Mucosa of stomach (tissue), 1 donor: ENCODE results near the gene FAM83B.
"Not testable (repeated sequence)": the region's sequence is repeated elsewhere in the genome, so short reads cannot be mapped to it uniquely, and the experiment has no call there.

Source experiments
- H3K27me3 ChIP-seq: one replicate; pipeline ENCODE4 v1.7.0; 2013; ENCODE audit warnings: mild to moderate bottlenecking, low read length; ENCODE audit not compliant: control insufficient read depth, insufficient read depth
- H3K36me3 ChIP-seq: one replicate; pipeline ENCODE4 v1.7.0; 2013; ENCODE audit warnings: low read length; ENCODE audit not compliant: control insufficient read depth, insufficient read depth
- H3K4me1 ChIP-seq: one replicate; pipeline ENCODE4 v1.7.0; 2013; ENCODE audit warnings: mild to moderate bottlenecking, low read length; ENCODE audit not compliant: control insufficient read depth, insufficient read depth
- H3K4me3 ChIP-seq: one replicate; pipeline ENCODE4 v1.7.0; 2013; ENCODE audit warnings: low read length
- H3K9ac ChIP-seq: one replicate; pipeline ENCODE4 v1.7.0; 2013; ENCODE audit warnings: mild to moderate bottlenecking, low read length, moderate library complexity
- H3K9me3 ChIP-seq: one replicate; pipeline ENCODE4 v1.7.0; 2013; ENCODE audit warnings: mild to moderate bottlenecking, low read length, moderate library complexity; ENCODE audit not compliant: control insufficient read depth
- donor health status: Pancreatic carcinoma.

Gene FAM83B

DNA sequence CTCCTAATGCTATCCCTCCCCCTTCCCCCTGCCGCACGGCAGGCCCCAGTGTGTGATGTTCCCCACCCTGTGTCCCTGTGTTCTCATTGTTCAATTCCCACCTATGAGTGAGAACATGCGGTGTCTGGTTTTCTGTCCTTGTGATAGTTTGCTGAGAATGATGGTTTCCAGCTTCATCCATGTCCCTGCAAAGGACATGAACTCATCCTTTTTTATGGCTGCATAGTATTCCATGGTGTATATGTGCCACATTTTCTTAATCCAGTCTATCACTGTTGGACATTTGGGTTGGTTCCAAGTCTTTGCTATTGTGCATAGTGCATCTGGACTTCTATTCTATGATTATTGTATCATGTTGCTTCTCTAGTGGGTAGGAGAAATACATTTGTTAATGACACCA is 35.3 kb downstream of the FAM83B start:
- H3K27me3 ChIP-seq, H3K9me3 ChIP-seq: not testable (repeated sequence)

DNA sequence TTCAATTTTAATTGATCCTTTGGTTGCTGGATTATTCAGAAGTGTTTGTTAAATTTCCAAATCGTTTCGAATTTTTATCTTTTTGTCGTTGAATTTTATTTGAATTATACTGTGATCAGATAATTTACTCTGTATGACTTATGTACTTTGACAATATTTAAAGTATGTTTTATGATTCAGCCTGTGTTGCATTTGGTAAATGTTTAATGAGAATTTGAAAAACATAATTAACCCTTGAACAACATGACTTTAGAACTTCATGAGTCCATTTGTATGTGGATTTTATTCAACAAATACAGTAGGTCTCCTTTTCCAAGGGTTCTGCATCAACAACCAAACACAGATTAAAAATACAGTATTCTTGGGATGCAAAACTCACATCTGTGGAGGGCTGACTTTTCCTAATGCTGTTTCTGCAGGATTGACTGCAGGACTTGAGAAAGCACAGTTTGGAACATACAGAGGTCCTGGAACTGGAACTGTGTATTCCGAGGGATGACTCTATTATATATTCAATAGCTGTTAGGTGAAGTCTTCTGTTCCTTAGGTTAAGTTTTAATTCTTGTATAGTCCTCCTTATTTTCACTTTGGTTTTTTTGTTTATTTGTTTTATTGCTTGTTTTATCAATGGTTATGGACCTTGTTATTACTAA is 40.5 kb downstream of the FAM83B start:
- Histone ChIP-seq H3K9ac (no peak overlapping the region), H3K9me3 (no peaks in the 10 kb centered on the region), H3K4me1 (no peaks in the 10 kb centered on the region), H3K4me3 (no peak overlapping the region), H3K36me3 (no peaks in the 10 kb centered on the region), H3K27me3 (no peaks in the 10 kb centered on the region)

More for the DNA sequence above, 35.3 kb downstream of the FAM83B start:
- H3K9ac ChIP-seq, H3K36me3 ChIP-seq, H3K4me3 ChIP-seq: not testable (repeated sequence)
- peaks cover 21% of the 10 kb centered on the region for H3K4me1 ChIP-seq

DNA sequence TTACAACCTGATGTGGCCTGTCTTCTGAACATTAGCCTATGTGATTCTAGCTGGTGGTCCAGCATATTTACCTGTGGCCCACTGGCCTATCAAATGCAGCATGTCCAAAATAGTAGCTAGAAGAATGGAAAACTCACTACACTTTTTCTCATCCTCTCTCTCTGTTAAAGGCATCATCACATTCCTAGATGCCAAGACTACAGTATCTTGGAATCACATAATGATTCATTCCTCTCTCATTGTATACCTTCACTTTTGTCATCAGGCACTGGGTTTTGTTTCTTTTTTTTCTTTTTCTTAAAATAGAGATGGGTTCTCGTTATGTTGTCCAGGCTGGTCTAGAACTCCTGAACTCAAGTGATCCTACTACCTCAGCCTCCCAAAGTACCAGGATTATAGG is 45.0 kb downstream of the FAM83B start:
- Histone ChIP-seq H3K4me1 (no peaks in the 10 kb centered on the region), H3K9ac (no peak overlapping the region), H3K27me3 (no peaks in the 10 kb centered on the region)

DNA sequence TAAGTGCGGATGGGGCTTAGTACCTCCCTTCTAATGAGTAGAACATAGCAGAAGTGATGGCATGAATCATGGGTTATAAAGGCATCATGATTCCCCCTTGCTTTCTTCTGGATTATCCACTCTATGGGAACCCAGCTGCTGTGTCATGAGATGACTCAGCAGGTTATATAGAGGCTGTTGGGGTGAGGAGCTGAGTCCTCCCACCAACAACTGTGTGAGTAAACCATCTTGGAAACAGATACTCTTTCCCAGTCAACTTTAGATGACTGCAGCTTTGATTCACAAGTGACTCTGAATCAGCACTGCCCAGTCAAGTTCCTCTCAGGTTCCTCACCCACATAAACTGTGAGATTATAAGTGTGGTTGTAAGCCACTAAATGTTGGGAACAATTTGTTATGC is 46.3 kb downstream of the FAM83B start:
- Histone ChIP-seq H3K4me3 (no peak overlapping the region), H3K36me3 (no peaks in the 10 kb centered on the region), H3K27me3 (no peaks in the 10 kb centered on the region), H3K9ac (no peak overlapping the region), H3K9me3 (no peaks in the 10 kb centered on the region), H3K4me1 (peaks cover 3% of the 10 kb centered on the region)

More for the DNA sequence above, 45.0 kb downstream of the FAM83B start:
- Histone ChIP-seq H3K36me3 (no peaks in the 10 kb centered on the region), H3K9me3 (no peaks in the 10 kb centered on the region), H3K4me3 (no peak overlapping the region)

DNA sequence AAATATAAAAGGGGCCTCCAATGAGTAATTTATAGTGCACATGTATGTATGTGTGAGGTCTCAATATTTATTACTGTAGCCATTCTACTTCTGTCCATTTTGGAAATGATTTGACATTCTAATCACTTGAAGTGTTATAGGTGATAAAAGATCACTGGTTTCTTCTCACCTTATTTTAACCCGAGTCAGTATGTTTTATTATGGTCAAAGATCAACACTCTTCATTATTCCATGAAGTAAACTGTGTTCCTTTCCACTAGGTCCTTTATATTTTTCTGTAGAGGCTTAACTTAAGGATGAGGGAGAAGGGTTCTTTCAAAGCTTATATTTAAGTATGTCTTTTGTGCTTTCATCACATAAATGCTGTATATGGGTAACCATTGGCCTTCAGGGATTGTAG is 47.2 kb downstream of the FAM83B start:
- H3K4me3 ChIP-seq: no peak overlapping the region
- no peaks in the 10 kb centered on the region for H3K27me3 ChIP-seq
- H3K36me3 ChIP-seq: no peaks in the 10 kb centered on the region
- H3K9me3 ChIP-seq: no peaks in the 10 kb centered on the region
- H3K4me1 ChIP-seq: peaks cover 3% of the 10 kb centered on the region
- H3K9ac ChIP-seq: no peak overlapping the region

DNA sequence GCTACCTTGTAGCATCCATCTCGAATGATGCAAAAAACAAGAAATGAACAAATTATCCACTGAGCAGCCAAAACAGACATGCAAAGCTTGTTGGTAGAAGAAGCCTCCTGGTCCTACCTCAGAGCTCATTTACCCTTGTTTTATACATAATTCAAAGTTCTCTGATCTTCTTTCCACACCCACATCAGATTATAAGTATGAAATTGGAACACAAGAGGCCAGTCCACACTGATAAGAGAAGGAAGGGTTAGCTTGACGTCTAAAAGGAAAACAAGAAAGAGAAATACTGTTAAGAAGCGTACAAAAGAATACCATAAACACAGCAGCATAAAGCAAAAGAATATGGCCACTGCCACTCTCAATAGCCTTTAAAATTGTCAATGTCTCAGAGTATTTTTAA is 49.7 kb downstream of the FAM83B start:
- peaks cover 3% of the 10 kb centered on the region for H3K4me1 ChIP-seq
- no peak overlapping the region for H3K9ac ChIP-seq
- no peaks in the 10 kb centered on the region for H3K36me3 ChIP-seq
- no peaks in the 10 kb centered on the region for H3K27me3 ChIP-seq
- H3K4me3 ChIP-seq: no peak overlapping the region
- H3K9me3 ChIP-seq: no peaks in the 10 kb centered on the region

DNA sequence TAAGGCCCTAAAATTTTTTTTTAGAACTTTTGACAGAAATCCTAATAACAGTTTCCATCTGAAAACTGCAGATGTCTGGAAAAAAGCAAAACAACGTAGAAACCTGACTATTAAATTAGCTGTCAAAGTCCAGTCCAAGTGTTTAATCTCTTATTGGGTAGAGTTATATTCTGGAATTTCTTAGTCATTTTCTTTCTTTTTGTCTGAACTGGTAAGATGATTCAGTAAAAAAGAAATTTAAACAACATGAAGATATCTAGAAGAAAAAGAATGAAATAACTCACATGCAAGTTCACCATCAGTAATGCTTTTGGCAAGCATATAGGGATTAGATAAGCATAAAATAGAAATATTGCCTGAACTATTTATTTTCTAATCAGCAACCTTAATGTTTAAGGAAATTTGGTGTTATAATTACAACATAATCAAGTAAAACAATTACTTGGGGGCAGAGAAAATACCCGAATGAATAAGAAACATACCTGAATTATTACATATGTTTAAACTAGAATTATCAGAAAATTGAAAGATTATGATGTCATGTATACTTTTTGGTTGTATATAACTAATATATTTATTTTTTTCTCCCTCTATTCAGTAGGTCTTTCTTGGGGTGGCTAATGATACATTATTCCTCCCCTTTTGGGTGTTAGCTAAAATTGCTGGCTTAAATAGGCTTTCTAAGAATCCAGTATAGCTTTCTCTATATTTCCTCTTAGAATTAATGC is 51.1 kb downstream of the FAM83B start:
- H3K9ac ChIP-seq: no peak overlapping the region
- H3K4me1 ChIP-seq: peaks cover 3% of the 10 kb centered on the region
- H3K27me3 ChIP-seq: no peaks in the 10 kb centered on the region
- no peaks in the 10 kb centered on the region for H3K9me3 ChIP-seq
- H3K4me3 ChIP-seq: no peak overlapping the region
- no peaks in the 10 kb centered on the region for H3K36me3 ChIP-seq

DNA sequence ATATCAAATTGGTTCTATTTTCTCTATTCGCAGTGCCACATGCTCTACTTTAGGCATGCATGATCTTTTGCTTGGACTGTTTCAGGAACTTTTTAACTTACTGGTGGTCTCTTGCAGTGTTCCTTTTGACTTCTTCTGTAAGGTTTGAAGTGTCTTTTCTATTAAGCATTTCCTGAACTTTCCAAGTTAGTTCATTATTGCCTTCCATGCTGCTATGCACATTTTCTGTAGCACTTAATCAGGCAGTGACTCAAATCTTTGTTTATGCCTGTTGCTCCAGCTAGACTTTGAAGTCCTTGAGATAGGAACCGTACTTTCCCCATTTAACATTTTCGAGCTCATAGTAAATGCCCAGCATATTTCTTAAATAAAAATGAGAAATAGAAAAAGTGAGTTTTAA is 52.2 kb downstream of the FAM83B start:
- Histone ChIP-seq H3K27me3 (no peaks in the 10 kb centered on the region), H3K9ac (no peak overlapping the region), H3K4me3 (no peak overlapping the region), H3K36me3 (no peaks in the 10 kb centered on the region), H3K9me3 (no peaks in the 10 kb centered on the region), H3K4me1 (peaks cover 4% of the 10 kb centered on the region)

DNA sequence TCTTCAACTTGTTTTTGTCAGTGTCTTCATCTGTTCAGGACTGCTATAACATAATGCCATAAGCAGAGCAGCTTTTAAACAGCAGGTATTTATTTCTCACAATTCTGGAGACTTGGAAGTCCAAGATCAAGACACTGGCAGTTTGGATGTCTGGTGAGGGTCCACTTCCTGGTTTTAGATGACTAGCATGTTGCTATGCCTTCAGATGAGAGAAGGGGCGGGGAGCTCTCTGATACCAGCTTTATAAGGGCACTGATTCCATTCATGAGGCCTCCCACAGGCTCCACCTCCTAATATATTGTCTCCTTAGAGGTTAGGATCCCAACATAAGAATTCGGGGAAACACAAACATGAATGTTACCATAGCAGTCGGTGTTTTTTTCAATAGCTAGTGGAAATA is 52.9 kb downstream of the FAM83B start:
- Histone ChIP-seq H3K4me3 (no peak overlapping the region), H3K9ac (no peak overlapping the region), H3K9me3 (no peaks in the 10 kb centered on the region), H3K27me3 (no peaks in the 10 kb centered on the region), H3K4me1 (peaks cover 9% of the 10 kb centered on the region), H3K36me3 (no peaks in the 10 kb centered on the region)

DNA sequence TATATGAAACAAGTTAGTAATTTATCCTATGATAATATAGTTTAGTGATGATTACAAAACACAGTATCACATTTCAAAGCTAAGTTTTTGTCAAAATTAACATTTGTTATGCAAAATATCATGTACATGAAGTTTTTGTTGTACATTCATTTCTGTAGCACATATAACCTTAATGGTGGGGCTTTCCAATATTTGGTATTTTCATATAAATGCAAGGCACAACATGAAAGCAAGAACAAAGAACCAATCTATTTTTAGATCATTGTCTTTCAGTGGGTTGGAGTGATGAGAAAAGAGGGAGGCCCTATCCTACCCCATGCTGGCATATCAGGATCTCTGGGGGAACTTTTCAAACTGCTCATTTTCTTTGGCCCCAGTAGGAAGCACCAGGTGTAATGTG is 53.4 kb downstream of the FAM83B start:
- Histone ChIP-seq H3K27me3 (no peaks in the 10 kb centered on the region), H3K4me1 (peaks cover 9% of the 10 kb centered on the region), H3K9ac (no peak overlapping the region), H3K36me3 (no peaks in the 10 kb centered on the region), H3K9me3 (no peaks in the 10 kb centered on the region), H3K4me3 (no peak overlapping the region)

DNA sequence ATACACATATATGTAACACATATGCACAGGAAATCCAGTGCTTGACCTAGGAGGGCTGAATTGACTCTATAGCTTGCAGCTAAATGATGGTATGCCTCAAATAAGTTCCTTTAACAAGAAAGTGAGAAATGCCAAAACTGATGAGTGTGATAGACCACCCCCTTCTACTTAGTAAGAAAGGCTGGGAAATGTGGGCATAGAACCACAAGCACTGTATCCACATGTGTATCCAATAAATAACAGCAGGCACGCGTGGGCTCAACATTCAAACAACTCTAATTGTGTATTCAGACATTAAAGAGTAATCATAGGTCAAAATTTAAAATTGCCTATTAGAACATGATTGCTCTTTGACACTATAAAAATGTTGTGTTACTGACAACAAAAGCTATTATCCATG is 54.1 kb downstream of the FAM83B start:
- H3K9me3 ChIP-seq: no peaks in the 10 kb centered on the region
- no peak overlapping the region for H3K9ac ChIP-seq
- no peaks in the 10 kb centered on the region for H3K27me3 ChIP-seq
- H3K4me3 ChIP-seq: no peak overlapping the region
- no peaks in the 10 kb centered on the region for H3K36me3 ChIP-seq
- H3K4me1 ChIP-seq: peaks cover 9% of the 10 kb centered on the region

DNA sequence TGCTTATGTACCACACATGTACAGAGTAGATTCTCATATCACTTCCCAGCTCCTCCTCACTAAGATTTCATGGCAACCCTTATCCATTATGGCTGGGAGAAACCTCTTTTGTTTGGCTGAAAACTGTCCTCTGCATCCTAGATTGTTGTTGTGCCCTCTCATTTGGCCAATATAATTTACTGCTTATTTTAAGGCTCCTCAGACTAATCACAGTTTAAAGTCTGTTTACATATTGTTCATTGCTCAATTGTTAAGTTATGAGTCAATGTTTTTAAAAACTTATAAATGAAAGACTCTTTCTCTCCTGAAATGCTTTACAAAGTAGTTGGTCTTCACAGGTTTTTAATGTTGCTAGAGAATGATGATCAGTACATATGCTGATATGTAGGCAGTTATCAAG is 57.3 kb downstream of the FAM83B start:
- Histone ChIP-seq H3K36me3 (no peaks in the 10 kb centered on the region), H3K4me3 (no peak overlapping the region), H3K4me1 (peaks cover 6% of the 10 kb centered on the region), H3K9ac (no peak overlapping the region), H3K27me3 (no peaks in the 10 kb centered on the region), H3K9me3 (no peaks in the 10 kb centered on the region)
